ENCODE results near the gene ZNF280C. TPM values are rescaled to one million over a fixed set of nuclear protein-coding genes. Genes with fewer than 3 reads are reported as not detected.

The ZNF280C gene
- total RNA-seq, 1 donor from 2014 or later = 13.2 TPM

DNA sequence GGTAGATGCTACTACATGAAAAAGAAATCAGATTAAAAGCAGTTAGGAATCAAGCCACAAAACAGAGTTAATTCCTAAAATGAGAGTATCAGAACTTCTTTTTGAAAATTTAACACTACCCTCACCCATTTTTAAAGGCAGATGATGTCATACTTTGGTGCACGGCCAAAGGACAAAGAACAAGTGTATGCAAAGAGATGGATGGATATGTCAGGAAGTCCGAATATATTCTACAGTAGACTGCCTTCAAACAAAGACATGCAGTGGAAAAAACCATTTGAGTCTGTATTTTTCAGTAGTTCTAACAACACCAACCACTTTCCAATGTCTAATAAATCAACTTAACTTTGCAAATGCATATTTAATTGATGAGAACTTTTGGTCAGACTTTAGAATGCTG lies 105.3 kb downstream of the ZNF280C start:
- Mint-ChIP-seq H3K36me3 (peaks cover 3% of the 10 kb centered on the region), H3K4me3 (peak overlapping the region; percentile 65), H3K9me3 (no peaks in the 10 kb centered on the region), H3K4me1 (ENCODE audit: unreplicated experiment) (peaks cover 4% of the 10 kb centered on the region), H3K27ac (no peak overlapping the region), H3K27me3 (no peaks in the 10 kb centered on the region)
- no peak for DNase-seq (ENCODE audit: extremely low spot score, unreplicated experiment)
- TF ChIP-seq, protein P1, sequence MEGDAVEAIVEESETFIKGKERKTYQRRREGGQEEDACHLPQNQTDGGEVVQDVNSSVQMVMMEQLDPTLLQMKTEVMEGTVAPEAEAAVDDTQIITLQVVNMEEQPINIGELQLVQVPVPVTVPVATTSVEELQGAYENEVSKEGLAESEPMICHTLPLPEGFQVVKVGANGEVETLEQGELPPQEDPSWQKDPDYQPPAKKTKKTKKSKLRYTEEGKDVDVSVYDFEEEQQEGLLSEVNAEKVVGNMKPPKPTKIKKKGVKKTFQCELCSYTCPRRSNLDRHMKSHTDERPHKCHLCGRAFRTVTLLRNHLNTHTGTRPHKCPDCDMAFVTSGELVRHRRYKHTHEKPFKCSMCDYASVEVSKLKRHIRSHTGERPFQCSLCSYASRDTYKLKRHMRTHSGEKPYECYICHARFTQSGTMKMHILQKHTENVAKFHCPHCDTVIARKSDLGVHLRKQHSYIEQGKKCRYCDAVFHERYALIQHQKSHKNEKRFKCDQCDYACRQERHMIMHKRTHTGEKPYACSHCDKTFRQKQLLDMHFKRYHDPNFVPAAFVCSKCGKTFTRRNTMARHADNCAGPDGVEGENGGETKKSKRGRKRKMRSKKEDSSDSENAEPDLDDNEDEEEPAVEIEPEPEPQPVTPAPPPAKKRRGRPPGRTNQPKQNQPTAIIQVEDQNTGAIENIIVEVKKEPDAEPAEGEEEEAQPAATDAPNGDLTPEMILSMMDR (conservative IDR thresholded peaks at IDR 0.05) = no peak

DNA sequence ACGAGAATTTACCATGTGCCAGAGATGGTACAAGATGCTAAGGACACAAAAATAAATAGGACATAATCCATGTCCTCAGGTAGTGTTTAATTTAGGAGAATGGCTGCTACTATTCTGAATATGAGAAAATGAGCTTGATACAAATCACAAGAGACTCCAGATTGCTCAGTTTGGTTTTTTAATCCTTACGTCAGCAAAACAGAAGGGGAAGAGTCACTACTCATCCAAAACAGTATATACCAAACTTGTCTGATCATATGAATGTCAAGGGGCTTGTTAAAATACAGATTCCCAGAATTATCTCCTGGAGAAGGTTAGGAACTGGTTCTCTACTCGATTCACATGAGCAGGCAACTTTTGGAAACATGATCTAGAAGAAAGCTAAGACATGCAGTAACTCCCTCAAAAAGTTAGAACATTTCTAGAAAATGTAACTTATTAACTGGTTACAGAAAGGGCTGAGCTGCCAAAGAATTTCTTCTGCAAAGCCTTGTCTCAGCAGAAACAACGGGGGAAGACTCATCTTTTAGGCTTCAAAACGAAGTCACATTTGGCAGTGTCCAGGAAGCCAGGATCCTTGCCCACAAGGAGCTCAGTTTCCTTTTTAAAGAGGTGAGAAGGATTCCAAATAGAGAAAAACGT lies 106.5 kb downstream of the ZNF280C start:
- no peak overlapping the region for H3K27ac Mint-ChIP-seq
- peaks cover 4% of the 10 kb centered on the region for H3K4me1 Mint-ChIP-seq (ENCODE audit: unreplicated experiment)
- peak overlapping the region; percentile 18 for H3K4me3 Mint-ChIP-seq
- H3K27me3 Mint-ChIP-seq = no peaks in the 10 kb centered on the region
- TF ChIP-seq, protein P1 (conservative IDR thresholded peaks at IDR 0.05) = no peak
- DNase-seq (ENCODE audit: extremely low spot score, unreplicated experiment) = no peak
- H3K36me3 Mint-ChIP-seq = peaks cover 3% of the 10 kb centered on the region
- H3K9me3 Mint-ChIP-seq = no peaks in the 10 kb centered on the region

DNA sequence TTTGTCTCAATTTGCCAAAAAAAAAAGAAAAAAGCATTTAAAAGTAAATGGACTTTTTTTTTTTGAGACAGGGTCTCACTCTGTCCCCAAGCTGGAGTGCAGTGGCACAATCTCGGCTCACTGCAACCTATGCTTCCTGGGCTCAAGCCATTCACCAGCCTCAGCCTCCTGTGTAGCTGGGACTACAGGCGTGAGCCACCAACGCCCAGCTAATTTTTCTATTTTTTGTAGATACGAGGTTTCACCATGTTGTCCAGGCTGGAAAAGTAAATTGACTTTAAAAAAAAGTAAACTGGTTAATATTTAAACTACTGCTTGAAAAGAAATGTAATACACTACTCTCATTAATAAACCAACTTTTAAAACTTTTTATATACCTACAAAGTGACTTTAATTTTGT lies 108.9 kb downstream of the ZNF280C start:
- no peak overlapping the region for H3K27ac Mint-ChIP-seq
- DNase-seq (ENCODE audit: extremely low spot score, unreplicated experiment) = no peak
- peaks cover 3% of the 10 kb centered on the region for H3K36me3 Mint-ChIP-seq
- H3K4me3 Mint-ChIP-seq = no peak overlapping the region
- TF ChIP-seq, protein P1 (conservative IDR thresholded peaks at IDR 0.05) = no peak
- H3K4me1 Mint-ChIP-seq (ENCODE audit: unreplicated experiment) = peaks cover 4% of the 10 kb centered on the region
- no peaks in the 10 kb centered on the region for H3K9me3 Mint-ChIP-seq
- no peaks in the 10 kb centered on the region for H3K27me3 Mint-ChIP-seq

DNA sequence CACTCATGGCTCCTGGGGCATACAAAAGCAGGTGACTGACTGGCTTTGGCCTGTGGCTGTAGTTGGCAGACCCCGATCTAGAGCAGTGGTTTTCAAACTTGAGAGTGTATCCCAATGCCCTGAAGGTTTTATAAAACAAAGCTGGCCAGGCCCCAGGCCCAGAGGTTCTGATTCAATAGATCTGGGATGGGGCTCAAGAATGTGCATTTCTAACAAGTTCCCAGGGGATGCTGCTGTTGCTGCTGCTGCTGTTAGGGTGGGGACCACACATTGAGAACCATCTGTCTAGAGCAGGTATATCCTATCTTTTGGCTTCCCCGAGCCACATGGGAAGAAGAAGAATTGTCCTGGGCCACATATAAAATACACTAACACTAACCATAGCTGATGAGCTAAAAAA lies 110.4 kb downstream of the ZNF280C start:
- H3K9me3 Mint-ChIP-seq = no peaks in the 10 kb centered on the region
- TF ChIP-seq, protein P1 (conservative IDR thresholded peaks at IDR 0.05) = no peak

DNA sequence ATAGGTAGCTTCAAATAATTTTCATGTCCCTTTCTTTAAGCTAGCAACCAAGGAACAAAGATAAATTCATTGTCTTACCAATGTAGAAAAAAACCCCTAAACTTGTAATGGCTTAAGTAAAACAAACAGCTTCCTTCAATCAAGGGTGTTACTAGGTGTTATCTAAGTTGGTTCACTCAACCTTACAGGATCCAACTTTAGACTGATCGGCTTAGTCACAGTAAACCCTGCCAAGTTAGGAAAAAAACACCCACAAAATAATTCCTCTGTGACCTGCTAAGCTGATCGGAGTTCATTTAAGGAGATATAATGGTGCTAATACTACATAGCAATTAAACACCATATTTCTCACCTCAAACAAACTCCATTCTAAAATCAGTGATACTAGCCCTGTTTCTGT lies 113.1 kb downstream of the ZNF280C start:
- TF ChIP-seq, protein P1 (conservative IDR thresholded peaks at IDR 0.05) = no peak
- no peaks in the 10 kb centered on the region for H3K27me3 Mint-ChIP-seq
- H3K4me1 Mint-ChIP-seq (ENCODE audit: unreplicated experiment) = peaks cover 4% of the 10 kb centered on the region
- H3K36me3 Mint-ChIP-seq = no peaks in the 10 kb centered on the region
- no peak overlapping the region for H3K27ac Mint-ChIP-seq
- no peak for DNase-seq (ENCODE audit: extremely low spot score, unreplicated experiment)
- no peak overlapping the region for H3K4me3 Mint-ChIP-seq
- no peaks in the 10 kb centered on the region for H3K9me3 Mint-ChIP-seq

More for the DNA sequence above, 110.4 kb downstream of the ZNF280C start:
- no peaks in the 10 kb centered on the region for H3K27me3 Mint-ChIP-seq
- H3K36me3 Mint-ChIP-seq = peaks cover 3% of the 10 kb centered on the region
- H3K4me3 Mint-ChIP-seq = no peak overlapping the region
- no peak overlapping the region for H3K27ac Mint-ChIP-seq
- DNase-seq (ENCODE audit: extremely low spot score, unreplicated experiment) = no peak
- H3K4me1 Mint-ChIP-seq (ENCODE audit: unreplicated experiment) = peaks cover 4% of the 10 kb centered on the region

Other genes starting within 250 kb of the ZNF280C start
- gene ELF4, start 158.4 kb downstream of the ZNF280C start, total RNA-seq (ENCODE audit: low replicate concordance) = 7.8 and 20.6 TPM in 2 replicates
- 48.5 and 51.9 TPM in 2 replicates for gene AIFM1, start 103.1 kb downstream of the ZNF280C start, total RNA-seq (ENCODE audit: low replicate concordance)
- 1.8 and 3.5 TPM in 2 replicates for gene RAB33A, start 96.9 kb downstream of the ZNF280C start, total RNA-seq (ENCODE audit: low replicate concordance)
- gene SLC25A14, start 71.0 kb upstream of the ZNF280C start, total RNA-seq (ENCODE audit: low replicate concordance) = 19.6 and 23.1 TPM in 2 replicates
- 11.9 and 21.9 TPM in 2 replicates for gene GPR119, start 116.8 kb upstream of the ZNF280C start, total RNA-seq (ENCODE audit: low replicate concordance)
- 29.1 and 32.4 TPM in 2 replicates for gene RBMX2, start 133.1 kb upstream of the ZNF280C start, total RNA-seq (ENCODE audit: low replicate concordance)

Data from type B pancreatic cell (in vitro differentiated cells).